Measurements from ENCODE around the gene EEF1AKMT3.

EEF1AKMT3 gene

DNA sequence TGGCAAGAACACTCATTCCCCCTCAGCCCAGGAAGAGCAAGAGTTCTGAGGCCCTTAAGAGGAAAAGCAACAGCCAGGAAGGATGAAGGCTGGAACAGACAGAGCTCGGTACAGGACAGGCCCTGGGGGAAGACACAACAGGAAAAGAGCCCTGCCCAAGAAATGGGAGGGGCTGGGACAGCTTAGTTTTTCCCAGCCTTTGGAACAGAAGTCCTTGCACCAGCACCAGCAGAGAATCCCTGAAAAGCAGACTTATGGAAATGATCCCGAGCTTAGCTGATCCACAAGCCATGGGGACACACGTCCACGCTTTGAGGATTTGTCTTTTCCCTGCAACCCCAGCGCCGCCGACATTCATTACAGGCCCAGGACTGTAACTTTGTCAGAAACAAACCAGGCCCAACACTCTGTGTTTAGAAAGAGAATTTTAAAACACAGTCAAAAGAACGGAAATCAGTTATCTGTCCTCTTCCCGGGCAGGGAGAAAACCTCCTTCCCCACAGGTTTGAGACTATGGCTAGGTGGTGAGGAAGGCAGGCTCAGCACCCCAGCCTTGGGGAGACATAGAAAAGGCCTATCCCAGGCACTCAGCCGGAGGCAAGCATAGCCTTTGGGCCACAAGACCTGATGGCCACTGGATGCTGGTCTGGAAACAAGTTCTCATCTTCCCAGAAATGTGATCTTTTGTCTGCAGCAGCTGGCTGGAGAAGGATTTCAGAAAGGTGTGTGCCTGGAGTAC is 50.1 kb downstream of the EEF1AKMT3 start:
- no peaks in the 10 kb centered on the region for H3K27me3 Mint-ChIP-seq
- H3K27ac Mint-ChIP-seq: peak overlapping the region; percentile 55
- H3K36me3 Mint-ChIP-seq: peaks cover 11% of the 10 kb centered on the region
- peaks cover 18% of the 10 kb centered on the region for H3K4me1 Mint-ChIP-seq
- H3K9me3 Mint-ChIP-seq: no peaks in the 10 kb centered on the region
- H3K4me3 Mint-ChIP-seq: no peak overlapping the region

DNA sequence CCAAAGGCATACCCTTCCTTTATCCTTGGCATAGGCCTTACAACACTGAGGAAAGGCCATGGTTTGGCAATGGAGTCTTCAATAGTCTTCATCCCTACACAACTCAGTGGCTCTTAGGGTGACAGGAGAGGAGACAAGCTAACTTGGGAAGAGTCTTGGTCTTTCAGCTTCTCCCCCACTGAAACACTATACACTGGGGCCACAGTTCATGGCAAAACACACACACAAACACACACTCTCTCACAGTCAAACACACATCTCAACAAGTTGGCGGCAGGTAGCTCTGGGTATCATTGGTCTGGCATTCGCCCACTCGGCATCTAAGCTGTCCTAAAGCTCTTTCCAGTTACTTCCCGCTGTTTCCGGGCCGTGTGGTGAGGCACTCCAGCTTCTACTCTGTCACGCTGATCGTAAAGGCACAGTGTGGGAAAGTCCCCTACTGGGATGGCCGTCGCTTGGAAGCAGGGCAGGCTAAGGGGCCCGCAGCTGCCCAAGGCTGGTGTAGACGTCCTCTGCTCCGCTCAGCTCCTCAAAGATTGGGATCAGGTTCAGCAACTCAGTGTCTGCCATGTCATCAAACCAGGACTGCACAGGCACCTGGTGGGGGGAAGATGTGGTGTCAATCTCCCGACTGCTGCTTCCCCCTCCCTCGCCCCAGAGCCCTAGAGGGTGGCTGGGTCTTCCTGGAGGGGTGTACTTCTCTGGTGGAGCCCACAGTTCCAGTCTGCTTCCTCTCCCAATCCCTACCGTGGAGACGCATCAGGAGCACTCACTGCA is 50.9 kb downstream of the EEF1AKMT3 start:
- H3K36me3 Mint-ChIP-seq: peaks cover 11% of the 10 kb centered on the region
- no peaks in the 10 kb centered on the region for H3K27me3 Mint-ChIP-seq
- H3K9me3 Mint-ChIP-seq: no peaks in the 10 kb centered on the region
- H3K4me1 Mint-ChIP-seq: peaks cover 17% of the 10 kb centered on the region
- H3K27ac Mint-ChIP-seq: peak overlapping the region; percentile 59
- no peak overlapping the region for H3K4me3 Mint-ChIP-seq

DNA sequence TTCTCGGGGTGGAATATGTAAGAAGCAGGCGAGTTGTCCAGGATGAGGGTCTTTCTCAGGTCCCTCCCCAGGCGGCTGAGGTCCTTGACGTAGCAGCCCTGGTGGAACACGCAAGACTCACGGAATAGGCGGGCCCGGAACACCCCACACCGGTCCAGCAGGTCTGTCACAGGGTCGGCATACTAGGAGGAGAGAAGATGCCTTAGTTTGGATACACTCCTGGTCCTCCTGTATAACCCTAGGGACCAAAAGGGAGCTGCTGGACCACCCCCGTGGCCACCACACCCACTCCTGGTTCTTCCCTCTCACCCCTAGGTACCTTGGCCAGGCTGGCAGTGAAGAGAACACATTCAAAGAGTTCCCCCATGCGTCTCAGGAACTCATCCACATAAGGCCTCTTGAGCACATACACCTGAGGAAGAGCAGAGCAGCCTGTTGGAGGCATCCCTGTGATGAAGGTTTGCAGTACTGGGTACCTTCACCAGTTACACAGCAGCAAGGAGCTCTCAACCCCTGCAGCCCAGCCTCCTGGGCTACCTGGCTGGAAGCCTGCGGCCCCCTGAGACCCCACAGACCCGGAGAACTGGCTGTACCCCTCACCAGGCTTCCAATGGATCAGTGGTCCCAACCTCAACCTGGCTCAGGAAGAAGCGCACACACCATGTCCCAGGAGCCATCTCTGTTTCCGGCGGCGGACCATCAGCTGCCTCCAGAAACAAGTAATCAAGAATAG is 51.7 kb downstream of the EEF1AKMT3 start:
- peak overlapping the region; percentile 59 for H3K27ac Mint-ChIP-seq
- peaks cover 7% of the 10 kb centered on the region for H3K36me3 Mint-ChIP-seq
- H3K4me1 Mint-ChIP-seq: peaks cover 17% of the 10 kb centered on the region
- no peaks in the 10 kb centered on the region for H3K27me3 Mint-ChIP-seq
- H3K4me3 Mint-ChIP-seq: no peak overlapping the region
- H3K9me3 Mint-ChIP-seq: no peaks in the 10 kb centered on the region

DNA sequence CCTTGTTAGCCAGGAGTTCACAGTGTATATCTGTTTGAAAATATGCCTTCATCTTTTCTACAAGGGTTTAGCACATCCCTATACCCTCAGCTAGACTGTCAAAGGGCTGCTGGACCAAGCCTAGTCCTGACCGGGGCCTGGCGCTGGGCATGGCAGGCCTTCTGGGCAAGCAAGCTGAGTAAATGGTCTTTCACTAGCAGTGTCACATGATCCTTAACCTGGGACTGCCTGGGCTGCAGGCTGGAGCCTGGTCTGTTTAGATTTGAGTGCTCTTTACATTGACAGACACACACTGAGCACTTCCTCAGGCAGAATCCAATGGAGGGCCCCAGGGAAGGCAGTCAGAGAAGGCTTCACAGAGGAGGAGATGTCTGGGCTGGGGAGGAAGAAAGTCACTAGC is 53.0 kb downstream of the EEF1AKMT3 start:
- peaks cover 6% of the 10 kb centered on the region for H3K36me3 Mint-ChIP-seq
- peak overlapping the region; percentile 88 for H3K27ac Mint-ChIP-seq

DNA sequence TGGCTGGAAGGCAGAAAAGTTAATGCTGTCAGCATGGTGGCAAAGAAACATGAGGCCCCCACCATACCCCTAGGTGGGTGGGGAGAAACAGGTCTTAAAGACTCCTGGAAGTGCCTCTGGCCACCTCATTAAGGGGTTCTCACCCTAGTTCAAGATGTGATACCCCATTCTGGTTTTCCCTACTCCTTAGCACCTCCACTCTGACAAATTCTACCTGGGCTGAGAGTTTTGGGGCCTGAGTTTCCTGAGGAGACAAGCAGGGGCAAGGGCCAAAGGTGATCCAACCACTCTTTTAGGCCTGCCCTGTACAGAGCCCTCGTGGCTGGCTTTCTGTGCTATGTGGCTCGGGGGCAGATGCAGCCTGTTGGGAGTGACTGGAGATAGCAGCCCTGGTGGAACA is 54.0 kb downstream of the EEF1AKMT3 start:
- Mint-ChIP-seq H3K27me3 (no peaks in the 10 kb centered on the region), H3K27ac (peak overlapping the region; percentile 51), H3K36me3 (peaks cover 6% of the 10 kb centered on the region), H3K9me3 (no peaks in the 10 kb centered on the region), H3K4me1 (peaks cover 33% of the 10 kb centered on the region), H3K4me3 (no peak overlapping the region)

More for the DNA sequence above, 53.0 kb downstream of the EEF1AKMT3 start:
- H3K4me1 Mint-ChIP-seq: peaks cover 28% of the 10 kb centered on the region
- no peaks in the 10 kb centered on the region for H3K27me3 Mint-ChIP-seq
- H3K9me3 Mint-ChIP-seq: no peaks in the 10 kb centered on the region
- no peak overlapping the region for H3K4me3 Mint-ChIP-seq

DNA sequence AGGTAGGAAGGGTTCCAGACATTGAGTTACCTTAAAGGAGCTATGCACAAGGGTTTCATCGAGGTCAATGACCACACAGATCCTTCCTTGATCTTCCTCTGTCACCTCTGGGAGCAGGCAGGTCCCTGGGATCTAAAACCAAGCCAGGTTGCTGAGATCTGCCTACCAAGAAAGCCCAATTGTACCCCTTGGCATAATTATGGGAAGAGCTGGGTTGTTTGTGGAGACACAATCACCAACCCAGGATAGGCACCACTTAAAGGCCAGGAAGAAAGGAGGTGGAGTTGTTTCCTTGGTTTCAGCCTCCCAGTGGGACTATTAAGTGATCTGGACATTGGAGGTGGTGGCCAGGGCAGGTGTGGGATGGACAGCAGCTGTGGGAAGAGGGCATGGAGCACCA is 54.6 kb downstream of the EEF1AKMT3 start:
- peak overlapping the region; percentile 90 for H3K27ac Mint-ChIP-seq

DNA sequence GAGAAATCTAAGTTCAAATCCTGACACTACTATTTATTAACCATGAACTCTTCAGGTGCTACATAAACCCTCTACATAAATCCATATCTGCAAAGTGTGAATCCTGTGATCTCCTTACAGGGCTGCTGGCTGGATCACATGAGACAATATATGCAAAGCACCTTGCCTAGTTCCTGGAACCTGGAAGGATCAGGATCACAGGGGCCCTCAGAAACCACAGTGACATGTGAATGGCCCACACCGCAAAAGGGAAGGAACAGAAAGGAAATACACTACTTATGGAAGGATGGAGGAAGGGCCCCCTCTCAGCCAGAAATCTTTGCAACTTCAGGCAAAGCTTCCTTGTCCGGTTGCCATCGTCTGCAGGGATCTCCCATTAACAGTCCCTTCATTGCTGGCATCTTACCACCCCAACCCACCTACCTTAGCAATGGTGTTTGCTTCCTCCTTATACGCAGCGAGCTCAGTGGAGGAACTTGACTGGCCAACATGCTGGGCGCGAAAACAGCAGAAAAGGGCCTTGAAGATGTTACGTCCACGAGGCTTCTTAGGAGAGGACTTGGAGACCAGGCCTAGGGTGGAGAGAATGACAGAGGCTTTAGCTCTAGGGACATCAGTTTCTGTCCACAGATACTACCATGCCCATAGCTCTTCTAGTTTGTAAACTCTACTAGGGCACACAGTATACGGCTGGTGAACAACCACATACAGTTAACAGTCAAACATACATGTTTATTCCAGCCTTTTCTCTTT is 56.8 kb downstream of the EEF1AKMT3 start:
- H3K9me3 Mint-ChIP-seq: no peaks in the 10 kb centered on the region
- peak overlapping the region; percentile 87 for H3K27ac Mint-ChIP-seq
- peaks cover 57% of the 10 kb centered on the region for H3K4me1 Mint-ChIP-seq
- peaks cover 6% of the 10 kb centered on the region for H3K36me3 Mint-ChIP-seq
- H3K4me3 Mint-ChIP-seq: no peak overlapping the region
- H3K27me3 Mint-ChIP-seq: no peaks in the 10 kb centered on the region

More for the DNA sequence above, 54.6 kb downstream of the EEF1AKMT3 start:
- H3K36me3 Mint-ChIP-seq: peaks cover 6% of the 10 kb centered on the region
- no peaks in the 10 kb centered on the region for H3K9me3 Mint-ChIP-seq
- H3K4me3 Mint-ChIP-seq: no peak overlapping the region
- H3K27me3 Mint-ChIP-seq: no peaks in the 10 kb centered on the region
- H3K4me1 Mint-ChIP-seq: peaks cover 37% of the 10 kb centered on the region

DNA sequence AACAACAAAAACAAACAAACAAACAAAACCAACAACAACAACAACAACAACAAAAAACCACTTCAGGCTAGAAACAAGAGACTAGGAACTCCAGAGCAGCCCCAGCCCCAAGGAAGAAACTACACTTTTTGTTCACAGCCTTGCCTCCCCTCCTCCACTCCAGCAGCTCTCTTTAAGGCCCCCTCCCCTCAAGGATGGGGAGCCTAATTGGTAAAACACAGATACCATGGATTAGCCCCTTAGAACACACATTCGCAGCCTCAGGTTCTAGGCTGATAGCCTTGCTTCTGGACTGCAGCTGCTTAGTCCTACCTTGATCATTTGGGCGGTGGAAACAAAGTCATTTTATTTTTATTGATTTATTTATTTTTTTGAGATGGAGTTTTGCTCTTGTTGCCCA is 58.0 kb downstream of the EEF1AKMT3 start:
- no peak overlapping the region for H3K4me3 Mint-ChIP-seq
- no peaks in the 10 kb centered on the region for H3K9me3 Mint-ChIP-seq
- peaks cover 64% of the 10 kb centered on the region for H3K4me1 Mint-ChIP-seq
- peaks cover 4% of the 10 kb centered on the region for H3K36me3 Mint-ChIP-seq
- no peaks in the 10 kb centered on the region for H3K27me3 Mint-ChIP-seq
- peak overlapping the region; percentile 87 for H3K27ac Mint-ChIP-seq

All from activated naive CD4-positive, alpha-beta T cell treated with anti-CD3 and anti-CD28 coated beads, Interleukin-2, amount 50 U/mL, for 24 hours (primary cell).